Astrocyte (in vitro differentiated cells and primary cell): ENCODE results near the gene WDSUB1. TPM values are rescaled to one million over a fixed set of nuclear protein-coding genes. Genes with fewer than 3 reads are reported as not detected.

Experiments
- DNase-seq: peaks from one replicate; pipeline ENCODE4 v3.0.0-alpha.2; 2010; ENCODE audit warnings: low read depth
- FAIRE-seq: peaks from 2 replicates; lab custom pipeline; 2011; peaks lifted over from hg19 to GRCh38; lab: Jason Lieb, UNC
- H2AFZ ChIP-seq: 2 replicates; pipeline ENCODE4 v1.6.0; 2012; ENCODE audit warnings: low read depth, low read length, inconsistent platforms
- H3K27ac ChIP-seq: 2 replicates; pipeline ENCODE4 v1.5.1; 2011; ENCODE audit warnings: low read depth, low read length, inconsistent platforms
- H3K27me3 ChIP-seq: 2 replicates; pipeline ENCODE4 v1.6.0; 2011; ENCODE audit warnings: low read length, inconsistent platforms; ENCODE audit not compliant: insufficient read depth
- H3K36me3 ChIP-seq: 2 replicates; pipeline ENCODE4 v1.5.1; 2011; ENCODE audit warnings: low read length, inconsistent platforms; ENCODE audit not compliant: insufficient read depth
- H3K4me1 ChIP-seq: 2 replicates; pipeline ENCODE4 v1.5.1; 2011; ENCODE audit warnings: low read length, inconsistent platforms; ENCODE audit not compliant: insufficient read depth
- H3K4me2 ChIP-seq: 2 replicates; pipeline ENCODE4 v1.6.0; 2012; ENCODE audit warnings: low read length, inconsistent platforms
- H3K4me3 ChIP-seq: 2 replicates; pipeline ENCODE4 v1.5.1; 2011; ENCODE audit warnings: low read depth, mild to moderate bottlenecking, low read length, inconsistent platforms; ENCODE audit not compliant: insufficient read depth
- H3K79me2 ChIP-seq: 2 replicates; pipeline ENCODE4 v1.6.0; 2012; ENCODE audit warnings: mild to moderate bottlenecking, low read length, inconsistent platforms; ENCODE audit not compliant: insufficient read depth
- H3K9ac ChIP-seq: 2 replicates; pipeline ENCODE4 v1.6.0; 2012; ENCODE audit warnings: mild to moderate bottlenecking, low read length, inconsistent platforms
- H3K9me3 ChIP-seq: 2 replicates; pipeline ENCODE4 v1.5.1; 2012; ENCODE audit warnings: low read depth, mild to moderate bottlenecking, low read length, inconsistent platforms; ENCODE audit not compliant: insufficient read depth
- H4K20me1 ChIP-seq: 2 replicates; pipeline ENCODE4 v1.6.0; 2012; ENCODE audit warnings: low read length, inconsistent platforms; ENCODE audit not compliant: insufficient read depth
- H3K27ac Mint-ChIP-seq: one replicate; pipeline ENCODE4 v1.8.0; 2021; ENCODE audit warnings: mild to moderate bottlenecking, mixed read lengths; ENCODE audit not compliant: unreplicated experiment
- H3K27me3 Mint-ChIP-seq: one replicate; pipeline ENCODE4 v1.8.0; 2021; ENCODE audit warnings: low read depth, mixed read lengths; ENCODE audit not compliant: unreplicated experiment
- H3K36me3 Mint-ChIP-seq: one replicate; pipeline ENCODE4 v1.8.0; 2021; ENCODE audit warnings: low read depth, mixed read lengths; ENCODE audit not compliant: unreplicated experiment
- H3K4me1 Mint-ChIP-seq: one replicate; pipeline ENCODE4 v1.8.0; 2021; ENCODE audit warnings: low read depth, mixed read lengths; ENCODE audit not compliant: unreplicated experiment
- H3K4me3 Mint-ChIP-seq: one replicate; pipeline ENCODE4 v1.8.0; 2021; ENCODE audit warnings: mild to moderate bottlenecking, moderate library complexity, mixed read lengths; ENCODE audit not compliant: unreplicated experiment
- H3K9me3 Mint-ChIP-seq: one replicate; pipeline ENCODE4 v1.8.0; 2021; ENCODE audit warnings: mild to moderate bottlenecking, mixed read lengths; ENCODE audit not compliant: unreplicated experiment
- EZH2 ChIP-seq: IDR thresholded peaks from 2 replicates; pipeline ENCODE4 v1.6.1; 2012; ENCODE audit warnings: mild to moderate bottlenecking, low read length, inconsistent platforms; ENCODE audit not compliant: insufficient read depth
- total RNA-seq: library from RNA; stranded (reverse); gene quantifications from 2 replicates; pipeline ENCODE4 v1.2.1, GENCODE V29; 2021
- TF ChIP-seq, protein P1 (sequence below): IDR thresholded peaks from 2 replicates; pipeline ENCODE4 v1.5.1; 2011; ENCODE audit warnings: low read depth, mild to moderate bottlenecking, inconsistent platforms, low read length, moderate library complexity; ENCODE audit not compliant: insufficient read depth

WDSUB1 gene
- total RNA-seq, 1 donor from 2014 or later, result 5.4 TPM

DNA sequence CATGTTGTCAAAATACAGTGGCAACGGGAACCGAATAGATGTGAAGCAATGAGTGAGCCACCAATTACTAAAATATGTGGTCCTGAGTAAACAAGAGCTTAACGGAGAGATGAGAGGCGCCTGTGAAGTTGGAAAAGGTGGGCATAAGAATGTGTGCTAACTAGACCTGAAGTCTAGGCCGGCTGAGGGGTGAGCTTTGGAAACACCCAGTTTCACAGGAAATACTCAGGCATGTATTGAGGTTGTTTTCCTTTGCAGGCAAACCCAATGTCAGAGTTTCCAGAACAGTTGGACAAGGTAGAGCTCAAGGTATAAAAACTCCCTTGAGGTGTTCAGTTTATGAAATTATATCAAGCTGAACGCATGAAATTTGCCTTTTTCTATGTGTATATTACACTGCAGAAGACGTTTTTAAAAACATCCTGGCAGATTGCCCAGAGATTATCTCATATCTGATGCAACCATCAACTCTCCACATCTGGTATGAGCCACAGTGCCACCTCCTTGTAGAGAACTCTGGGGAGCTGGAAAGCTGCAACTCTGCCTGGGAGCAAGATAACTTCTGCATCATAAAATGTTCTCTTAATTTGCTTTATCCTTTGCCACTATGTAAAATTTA is 3.9 kb upstream of the WDSUB1 start:
- H3K9ac ChIP-seq, result no peak overlapping the region
- Mint-ChIP-seq H3K4me3 (no peak overlapping the region), H3K36me3 (no peaks in the 10 kb centered on the region), H3K9me3 (no peaks in the 10 kb centered on the region), H3K27me3 (no peaks in the 10 kb centered on the region), H3K27ac (peak overlapping the region; percentile 89), H3K4me1 (peaks cover 13% of the 10 kb centered on the region)
- FAIRE-seq (no peak), DNase-seq (peak; percentile 56)
- no peak for TF ChIP-seq EZH2
- TF ChIP-seq, protein P1, sequence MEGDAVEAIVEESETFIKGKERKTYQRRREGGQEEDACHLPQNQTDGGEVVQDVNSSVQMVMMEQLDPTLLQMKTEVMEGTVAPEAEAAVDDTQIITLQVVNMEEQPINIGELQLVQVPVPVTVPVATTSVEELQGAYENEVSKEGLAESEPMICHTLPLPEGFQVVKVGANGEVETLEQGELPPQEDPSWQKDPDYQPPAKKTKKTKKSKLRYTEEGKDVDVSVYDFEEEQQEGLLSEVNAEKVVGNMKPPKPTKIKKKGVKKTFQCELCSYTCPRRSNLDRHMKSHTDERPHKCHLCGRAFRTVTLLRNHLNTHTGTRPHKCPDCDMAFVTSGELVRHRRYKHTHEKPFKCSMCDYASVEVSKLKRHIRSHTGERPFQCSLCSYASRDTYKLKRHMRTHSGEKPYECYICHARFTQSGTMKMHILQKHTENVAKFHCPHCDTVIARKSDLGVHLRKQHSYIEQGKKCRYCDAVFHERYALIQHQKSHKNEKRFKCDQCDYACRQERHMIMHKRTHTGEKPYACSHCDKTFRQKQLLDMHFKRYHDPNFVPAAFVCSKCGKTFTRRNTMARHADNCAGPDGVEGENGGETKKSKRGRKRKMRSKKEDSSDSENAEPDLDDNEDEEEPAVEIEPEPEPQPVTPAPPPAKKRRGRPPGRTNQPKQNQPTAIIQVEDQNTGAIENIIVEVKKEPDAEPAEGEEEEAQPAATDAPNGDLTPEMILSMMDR, result no peak
- no peak overlapping the region for H3K4me3 ChIP-seq
- no peaks in the 10 kb centered on the region for H3K27me3 ChIP-seq
- no peaks in the 10 kb centered on the region for H3K36me3 ChIP-seq
- H3K4me2 ChIP-seq, result peak overlapping the region; percentile 19
- peak overlapping the region; percentile 20 for H2AFZ ChIP-seq
- H3K4me1 ChIP-seq, result peaks cover 20% of the 10 kb centered on the region
- H3K27ac ChIP-seq, result no peak overlapping the region
- no peaks in the 10 kb centered on the region for H3K9me3 ChIP-seq
- no peaks in the 10 kb centered on the region for H3K79me2 ChIP-seq
- no peaks in the 10 kb centered on the region for H4K20me1 ChIP-seq

DNA sequence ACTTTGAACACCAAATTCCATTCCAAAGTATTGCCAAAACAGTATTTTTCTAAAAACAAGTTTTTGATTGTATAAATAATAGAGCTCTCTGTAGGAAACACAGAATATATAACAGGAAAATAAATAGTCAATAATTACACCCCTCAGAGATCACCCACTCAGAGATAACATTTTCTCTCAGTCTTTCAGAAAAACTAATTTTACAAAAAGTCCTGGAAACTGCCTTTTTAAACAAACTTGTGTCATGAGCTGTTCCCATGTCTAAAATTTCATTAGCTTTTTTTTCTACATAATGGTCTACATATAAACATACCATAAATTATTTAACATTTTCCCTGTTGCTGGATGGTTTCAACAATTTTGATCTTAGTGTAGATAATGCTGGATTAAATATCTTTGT is 1.2 kb upstream of the WDSUB1 start:
- H3K4me2 ChIP-seq, result no peak overlapping the region

More for the DNA sequence above, 1.2 kb upstream of the WDSUB1 start:
- H3K9me3 Mint-ChIP-seq, result no peaks in the 10 kb centered on the region
- no peak overlapping the region for H3K27ac Mint-ChIP-seq
- FAIRE-seq (no peak), DNase-seq (no peak)
- Histone ChIP-seq H3K9ac (no peak overlapping the region), H3K27ac (no peak overlapping the region), H4K20me1 (no peaks in the 10 kb centered on the region), H3K9me3 (no peaks in the 10 kb centered on the region), H2AFZ (no peak overlapping the region), H3K27me3 (no peaks in the 10 kb centered on the region), H3K4me3 (no peak overlapping the region), H3K36me3 (no peaks in the 10 kb centered on the region), H3K4me1 (peaks cover 20% of the 10 kb centered on the region), H3K79me2 (no peaks in the 10 kb centered on the region)
- peak overlapping the region; percentile 86 for H3K4me3 Mint-ChIP-seq
- no peaks in the 10 kb centered on the region for H3K36me3 Mint-ChIP-seq
- peaks cover 13% of the 10 kb centered on the region for H3K4me1 Mint-ChIP-seq
- no peaks in the 10 kb centered on the region for H3K27me3 Mint-ChIP-seq
- no peak for TF ChIP-seq EZH2
- TF ChIP-seq, protein P1, result no peak
